ENCODE data around the gene KCNK4.

- TF ChIP-seq SIN3A (IDR thresholded peaks at IDR 0.05; ENCODE audit: borderline replicate concordance, insufficient read depth, low read length): no peak
- TF ChIP-seq TAF1 (IDR thresholded peaks at IDR 0.05; ENCODE audit: borderline replicate concordance, insufficient read depth, low read length): no peak
- TF ChIP-seq REST (IDR thresholded peaks at IDR 0.05; ENCODE audit: insufficient read depth in 1 of 2, low read depth in 2 of 2, low read length in 2 of 2): no peak
These were observed 43.9 kb downstream of the KCNK4 start for GRCh38 chr11:64334764-64335735.

Data from PFSK-1 (cell line).